Panc1 (cell line): Measurements from ENCODE around the gene DES. TPM values are rescaled to one million over a fixed set of nuclear protein-coding genes. Genes with fewer than 3 reads are reported as not detected.

Source experiments
- ATAC-seq: fragments of 200-7000 bp; cut with Tn5 transposase; 2 replicates; pipeline ENCODE4 v1.9.1; 2020; ENCODE audit warnings: mild to moderate bottlenecking, moderate library complexity
- BruUV-seq: library from RNA; stranded (reverse); fragments of 400-500 nt; replicated peaks from 2 replicates; lab custom pipeline; 2021; lab: Mats Ljungman, UMichigan
- CTCF ChIA-PET: fragments of 300-600 bp; sonication (Branson Sonifier 250); formaldehyde crosslinking; loops from one replicate; lab custom pipeline; 2022; ENCODE audit warnings: antibody characterized with exemption; lab: Charles Lee
- POLR2A ChIA-PET: fragments of 300-600 bp; sonication (Branson Sonifier 250); formaldehyde crosslinking; loops from one replicate; lab custom pipeline; 2022; ENCODE audit warnings: antibody characterized with exemption; lab: Charles Lee
- DNase-seq: peaks from one replicate; pipeline ENCODE4 v3.0.0-alpha.2; 2010; ENCODE audit warnings: low read depth, low spot score
- H3K27ac ChIP-seq: 2 replicates; pipeline ENCODE4 v1.5.1; 2011; ENCODE audit warnings: mild to moderate bottlenecking, low read length, inconsistent platforms
- H3K27me3 ChIP-seq: fragments of 200-500 bp; sonication (Bioruptor generic); 2 replicates; pipeline ENCODE4 v1.6.0; 2014; ENCODE audit warnings: low read length, inconsistent platforms; ENCODE audit not compliant: control insufficient read depth, insufficient read depth
- H3K36me3 ChIP-seq: fragments of 200-500 bp; sonication (Bioruptor generic); 2 replicates; pipeline ENCODE4 v1.5.1; 2014; ENCODE audit warnings: inconsistent platforms, mild to moderate bottlenecking, low read length, moderate library complexity; ENCODE audit not compliant: control insufficient read depth, insufficient read depth
- H3K4me1 ChIP-seq: 2 replicates; pipeline ENCODE4 v1.5.1; 2011; ENCODE audit warnings: inconsistent platforms, mild to moderate bottlenecking, low read length, moderate library complexity; ENCODE audit not compliant: control insufficient read depth, insufficient read depth
- H3K4me3 ChIP-seq, 2 experiments: 2 replicates each; pipeline ENCODE4 v1.5.1; 2011 to 2012; ENCODE audit warnings: low read depth in 2 of 2, low read length in 2 of 2, mild to moderate bottlenecking in 2 of 2, inconsistent platforms in 1 of 2, moderate library complexity in 1 of 2
- H3K9me3 ChIP-seq: fragments of 200-500 bp; sonication (Bioruptor generic); 2 replicates; pipeline ENCODE4 v1.5.1; 2014; ENCODE audit warnings: low read depth, mild to moderate bottlenecking, inconsistent platforms, low read length, moderate library complexity; ENCODE audit not compliant: control insufficient read depth, insufficient read depth
- POLR2AphosphoS5 ChIP-seq: IDR thresholded peaks from 2 replicates; pipeline ENCODE4 v1.6.1; 2012; ENCODE audit warnings: mild to moderate bottlenecking, low read depth, low read length, moderate library complexity
- SIN3A ChIP-seq: IDR thresholded peaks from 2 replicates; pipeline ENCODE4 v1.6.1; 2012; ENCODE audit warnings: low read depth, mild to moderate bottlenecking, low read length, moderate library complexity, borderline replicate concordance; ENCODE audit not compliant: insufficient read depth
- TCF7L2 ChIP-seq: IDR thresholded peaks from 2 replicates; pipeline ENCODE4 v1.6.1; 2011; ENCODE audit warnings: mild to moderate bottlenecking, low read depth, low read length, inconsistent platforms
- in situ Hi-C: cut with HindIII; loops from 2 replicates; pipeline ENCODE4 v1.10.0; 2016; ENCODE audit warnings: low sequenced_read_pairs, low pct_unique_long_range_greater_than_20kb
- intact Hi-C: fragments of 100-400 bp; cut with micrococcal nuclease; formaldehyde crosslinking; loops from one replicate; pipeline ENCODE4 v1.10.0; 2022; ENCODE audit not compliant: unreplicated experiment
- total RNA-seq: library from RNA; stranded (reverse); gene quantifications from one replicate; pipeline ENCODE4 v1.2.1, GENCODE V29; 2021; ENCODE audit not compliant: unreplicated experiment
- TF ChIP-seq, protein P1 (sequence below), 2 experiments: IDR thresholded peaks; 2 replicates each; pipeline ENCODE4 v1.6.1; 2011 to 2012; ENCODE audit warnings: low read depth in 2 of 2, control low read depth in 1 of 2, low read length in 1 of 2, mild to moderate bottlenecking in 1 of 2, moderate library complexity in 1 of 2; ENCODE audit not compliant: insufficient read depth in 1 of 2
- TF ChIP-seq, protein P2 (sequence below): fragments of 450-650 bp; IDR thresholded peaks from 2 replicates; pipeline ENCODE4 v1.5.1; 2017; ENCODE audit warnings: mild to moderate bottlenecking

DES gene
- total RNA-seq, 1 experiment from 2014 or later = 0.69 TPM

DNA sequence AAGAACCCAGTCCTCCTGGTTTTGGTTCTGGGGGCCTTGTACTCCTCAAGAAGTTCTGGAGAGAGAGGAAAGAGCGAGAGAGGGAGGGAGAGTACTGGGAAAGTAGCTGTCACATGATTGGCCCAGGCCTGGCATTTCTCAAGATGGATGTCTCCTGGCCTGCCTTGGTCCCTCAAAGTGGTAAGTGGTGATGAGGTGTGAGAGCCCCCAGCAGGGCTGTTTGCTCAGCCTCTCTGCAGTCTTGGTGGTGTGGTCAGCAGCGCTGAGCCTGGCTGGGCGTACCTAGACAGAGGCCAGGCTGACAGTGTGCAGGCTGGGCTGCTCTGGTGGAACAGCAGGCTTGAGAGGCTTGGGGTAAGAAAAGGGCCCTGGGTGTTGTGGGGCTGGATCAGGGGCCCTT is 19.0 kb downstream of the DES start:
- no peak overlapping the region for H3K27ac ChIP-seq
- in situ Hi-C loops (no loop called here), intact Hi-C loops (no loop called here)
- ATAC-seq (no peak), DNase-seq (no peak)
- ChIA-PET CTCF (no interaction called here), POLR2A (no interaction called here)
- H3K36me3 ChIP-seq = no peaks in the 10 kb centered on the region; the same call in 1 of the 2 replicates
- no peaks in the 10 kb centered on the region for H3K9me3 ChIP-seq
- peaks cover 8% of the 10 kb centered on the region for H3K27me3 ChIP-seq
- no TSS peak for BruUV-seq
- peaks cover 7% of the 10 kb centered on the region for H3K4me1 ChIP-seq
- no peak overlapping the region for H3K4me3 ChIP-seq
- TF ChIP-seq, protein P1, sequence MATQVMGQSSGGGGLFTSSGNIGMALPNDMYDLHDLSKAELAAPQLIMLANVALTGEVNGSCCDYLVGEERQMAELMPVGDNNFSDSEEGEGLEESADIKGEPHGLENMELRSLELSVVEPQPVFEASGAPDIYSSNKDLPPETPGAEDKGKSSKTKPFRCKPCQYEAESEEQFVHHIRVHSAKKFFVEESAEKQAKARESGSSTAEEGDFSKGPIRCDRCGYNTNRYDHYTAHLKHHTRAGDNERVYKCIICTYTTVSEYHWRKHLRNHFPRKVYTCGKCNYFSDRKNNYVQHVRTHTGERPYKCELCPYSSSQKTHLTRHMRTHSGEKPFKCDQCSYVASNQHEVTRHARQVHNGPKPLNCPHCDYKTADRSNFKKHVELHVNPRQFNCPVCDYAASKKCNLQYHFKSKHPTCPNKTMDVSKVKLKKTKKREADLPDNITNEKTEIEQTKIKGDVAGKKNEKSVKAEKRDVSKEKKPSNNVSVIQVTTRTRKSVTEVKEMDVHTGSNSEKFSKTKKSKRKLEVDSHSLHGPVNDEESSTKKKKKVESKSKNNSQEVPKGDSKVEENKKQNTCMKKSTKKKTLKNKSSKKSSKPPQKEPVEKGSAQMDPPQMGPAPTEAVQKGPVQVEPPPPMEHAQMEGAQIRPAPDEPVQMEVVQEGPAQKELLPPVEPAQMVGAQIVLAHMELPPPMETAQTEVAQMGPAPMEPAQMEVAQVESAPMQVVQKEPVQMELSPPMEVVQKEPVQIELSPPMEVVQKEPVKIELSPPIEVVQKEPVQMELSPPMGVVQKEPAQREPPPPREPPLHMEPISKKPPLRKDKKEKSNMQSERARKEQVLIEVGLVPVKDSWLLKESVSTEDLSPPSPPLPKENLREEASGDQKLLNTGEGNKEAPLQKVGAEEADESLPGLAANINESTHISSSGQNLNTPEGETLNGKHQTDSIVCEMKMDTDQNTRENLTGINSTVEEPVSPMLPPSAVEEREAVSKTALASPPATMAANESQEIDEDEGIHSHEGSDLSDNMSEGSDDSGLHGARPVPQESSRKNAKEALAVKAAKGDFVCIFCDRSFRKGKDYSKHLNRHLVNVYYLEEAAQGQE (IDR thresholded peaks at IDR 0.05; ENCODE audit: insufficient read depth in 1 of 2, low read depth in 2 of 2, low read length in 1 of 2) = no peak
- TF ChIP-seq POLR2AphosphoS5 (no peak), TCF7L2 (no peak), SIN3A (no peak)
- TF ChIP-seq, protein P2, sequence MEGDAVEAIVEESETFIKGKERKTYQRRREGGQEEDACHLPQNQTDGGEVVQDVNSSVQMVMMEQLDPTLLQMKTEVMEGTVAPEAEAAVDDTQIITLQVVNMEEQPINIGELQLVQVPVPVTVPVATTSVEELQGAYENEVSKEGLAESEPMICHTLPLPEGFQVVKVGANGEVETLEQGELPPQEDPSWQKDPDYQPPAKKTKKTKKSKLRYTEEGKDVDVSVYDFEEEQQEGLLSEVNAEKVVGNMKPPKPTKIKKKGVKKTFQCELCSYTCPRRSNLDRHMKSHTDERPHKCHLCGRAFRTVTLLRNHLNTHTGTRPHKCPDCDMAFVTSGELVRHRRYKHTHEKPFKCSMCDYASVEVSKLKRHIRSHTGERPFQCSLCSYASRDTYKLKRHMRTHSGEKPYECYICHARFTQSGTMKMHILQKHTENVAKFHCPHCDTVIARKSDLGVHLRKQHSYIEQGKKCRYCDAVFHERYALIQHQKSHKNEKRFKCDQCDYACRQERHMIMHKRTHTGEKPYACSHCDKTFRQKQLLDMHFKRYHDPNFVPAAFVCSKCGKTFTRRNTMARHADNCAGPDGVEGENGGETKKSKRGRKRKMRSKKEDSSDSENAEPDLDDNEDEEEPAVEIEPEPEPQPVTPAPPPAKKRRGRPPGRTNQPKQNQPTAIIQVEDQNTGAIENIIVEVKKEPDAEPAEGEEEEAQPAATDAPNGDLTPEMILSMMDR = no peak

DNA sequence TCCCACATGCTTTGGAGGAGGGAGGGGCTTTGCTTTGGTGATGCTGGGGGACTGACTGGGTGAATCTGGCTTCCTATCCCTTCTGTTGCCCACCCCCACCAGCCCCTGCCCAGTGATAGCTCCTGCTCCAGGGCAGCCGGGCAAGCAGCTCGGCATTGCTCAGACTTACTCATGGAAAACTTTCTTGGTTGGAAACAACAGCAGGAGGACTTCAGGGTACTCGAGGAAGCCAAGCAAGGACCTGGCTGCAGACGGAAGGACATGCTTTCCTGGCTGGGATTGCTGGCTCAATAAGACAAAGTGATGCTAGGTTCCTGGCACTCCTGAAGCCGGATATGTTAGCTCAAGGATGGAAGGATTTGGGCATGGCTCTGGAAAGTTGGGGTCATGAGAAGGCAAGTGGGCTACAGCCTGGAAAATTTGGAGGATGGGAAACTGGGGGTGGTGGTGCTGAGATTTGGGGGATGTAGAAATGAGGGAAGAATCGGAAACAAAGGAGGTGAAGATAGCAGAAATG is 19.6 kb downstream of the DES start:
- H3K27ac ChIP-seq = no peak overlapping the region
- peaks cover 9% of the 10 kb centered on the region for H3K4me1 ChIP-seq
- BruUV-seq = no TSS peak
- no peak for ATAC-seq
- intact Hi-C loops (no loop called here), in situ Hi-C loops (no loop called here)
- ChIA-PET CTCF (no interaction called here), POLR2A (no interaction called here)
- TF ChIP-seq SIN3A = no peak
- TF ChIP-seq, protein P1 (IDR thresholded peaks at IDR 0.05; ENCODE audit: insufficient read depth in 1 of 2, low read depth in 2 of 2, low read length in 1 of 2) = no peak
- TF ChIP-seq TCF7L2 = no peak
- no peak for TF ChIP-seq POLR2AphosphoS5
- TF ChIP-seq, protein P2 = no peak
- no peak for DNase-seq
- H3K4me3 ChIP-seq = no peak overlapping the region
- peaks cover 8% of the 10 kb centered on the region for H3K27me3 ChIP-seq
- no peaks in the 10 kb centered on the region for H3K9me3 ChIP-seq
- H3K36me3 ChIP-seq = no peaks in the 10 kb centered on the region; the same call in 1 of the 2 replicates
